HG02588 (cell line): ENCODE results near the gene SYNGR2.
"Not testable (repeated sequence)": the region's sequence is repeated elsewhere in the genome, so short reads cannot be mapped to it uniquely, and the experiment has no call there.

Experiments used
- ATAC-seq: cut with Tn5 transposase; IDR thresholded peaks from one replicate; pipeline ENCODE4 v1.9.1; 2021; ENCODE audit warnings: mild to moderate bottlenecking, moderate library complexity; ENCODE audit not compliant: unreplicated experiment

The SYNGR2 gene

GRCh38 chr17:78129351-78130089 is 38.9 kb upstream of the SYNGR2 start:
- ATAC-seq: no peak

DNA sequence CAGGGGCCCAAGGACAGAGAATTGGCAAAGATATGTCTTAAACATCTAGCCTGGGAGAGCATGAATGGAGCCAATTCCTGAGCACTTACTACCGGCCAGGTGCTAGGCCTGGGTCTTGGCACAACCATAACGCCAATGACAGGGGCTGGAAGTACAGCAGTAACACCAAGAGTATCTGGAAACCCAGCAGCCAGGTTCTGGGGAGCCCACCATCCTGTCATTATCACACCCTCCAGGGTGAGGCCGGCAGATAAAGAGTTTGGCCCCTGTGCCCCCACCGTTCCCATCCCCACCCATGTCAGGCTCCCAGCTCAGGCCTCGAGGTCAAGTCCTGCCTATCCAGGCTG is 38.3 kb upstream of the SYNGR2 start:
- ATAC-seq: no peak

- no peak for ATAC-seq
Measured at GRCh38 chr17:78130437-78131101, 37.8 kb upstream of the SYNGR2 start, which contains the start of gene TMC8. TMC8 (plus strand) TSS chr17:78130771; CDS start chr17:78131589, 818 bp downstream.

DNA sequence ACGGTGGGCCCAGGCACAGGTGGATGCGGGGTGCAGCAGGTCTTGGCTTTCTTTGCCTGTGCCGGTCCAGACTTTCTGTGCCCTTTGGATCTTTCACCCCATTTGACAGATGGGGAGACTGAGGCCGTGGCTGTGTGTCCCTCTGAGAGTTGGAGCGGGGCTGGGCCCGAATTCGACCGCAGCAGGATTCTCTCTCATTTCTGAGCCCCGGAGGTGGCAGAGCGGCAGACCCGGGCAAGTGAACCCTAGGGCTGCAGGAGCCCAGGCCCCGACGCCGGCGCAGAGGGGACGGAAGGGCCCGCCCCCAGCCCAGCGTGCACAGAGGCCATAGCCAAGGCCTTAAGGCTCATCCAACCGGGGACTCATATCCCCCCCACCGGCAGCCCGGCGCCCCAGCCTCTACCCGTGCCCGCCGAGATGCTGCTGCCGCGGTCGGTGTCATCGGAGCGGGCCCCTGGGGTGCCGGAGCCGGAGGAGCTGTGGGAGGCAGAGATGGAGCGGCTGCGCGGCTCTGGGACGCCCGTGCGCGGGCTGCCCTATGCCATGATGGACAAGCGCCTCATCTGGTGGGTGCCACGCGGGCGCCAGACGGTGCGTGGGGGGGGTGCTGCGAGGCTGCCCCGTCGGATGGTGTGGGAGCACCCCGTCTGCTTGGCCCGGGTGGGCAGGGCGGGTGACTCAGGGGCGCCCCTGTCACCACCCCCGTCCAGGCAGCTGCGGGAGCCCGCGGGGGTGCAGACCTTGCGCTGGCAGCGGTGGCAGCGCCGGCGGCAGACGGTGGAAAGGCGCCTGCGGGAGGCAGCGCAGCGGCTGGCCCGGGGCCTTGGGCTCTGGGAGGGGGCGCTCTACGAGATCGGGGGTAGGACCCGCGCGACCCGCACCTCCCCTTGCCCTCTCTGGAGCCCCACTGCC is 37.0 kb upstream of the SYNGR2 start:
- ATAC-seq: no peak

DNA sequence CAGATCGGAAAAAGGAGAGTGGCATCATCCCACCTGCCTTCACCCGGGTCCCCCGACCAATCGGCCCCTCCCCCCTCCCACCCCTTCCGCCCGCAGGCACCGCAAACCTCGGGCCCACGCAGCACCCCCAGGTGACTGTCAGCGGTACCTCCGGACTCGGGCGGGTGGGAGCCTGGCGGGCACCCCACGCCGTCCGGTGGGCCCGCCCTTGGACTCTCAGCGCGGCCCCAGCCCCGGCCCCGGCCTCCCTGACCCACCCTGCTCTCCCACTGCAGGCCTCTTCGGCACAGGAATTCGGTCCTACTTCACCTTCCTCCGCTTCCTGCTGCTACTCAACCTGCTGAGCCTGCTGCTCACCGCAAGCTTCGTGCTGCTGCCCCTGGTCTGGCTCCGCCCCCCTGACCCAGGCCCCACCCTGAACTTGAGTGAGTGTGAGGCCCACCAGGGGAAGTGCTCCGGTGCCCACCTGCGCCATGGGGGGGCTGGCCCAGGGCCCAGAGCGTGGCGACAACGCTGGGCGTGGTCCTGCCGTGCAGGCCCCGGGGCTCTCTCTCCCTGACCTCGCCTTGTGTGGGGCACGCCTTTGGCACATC is 36.2 kb upstream of the SYNGR2 start:
- no peak for ATAC-seq

DNA sequence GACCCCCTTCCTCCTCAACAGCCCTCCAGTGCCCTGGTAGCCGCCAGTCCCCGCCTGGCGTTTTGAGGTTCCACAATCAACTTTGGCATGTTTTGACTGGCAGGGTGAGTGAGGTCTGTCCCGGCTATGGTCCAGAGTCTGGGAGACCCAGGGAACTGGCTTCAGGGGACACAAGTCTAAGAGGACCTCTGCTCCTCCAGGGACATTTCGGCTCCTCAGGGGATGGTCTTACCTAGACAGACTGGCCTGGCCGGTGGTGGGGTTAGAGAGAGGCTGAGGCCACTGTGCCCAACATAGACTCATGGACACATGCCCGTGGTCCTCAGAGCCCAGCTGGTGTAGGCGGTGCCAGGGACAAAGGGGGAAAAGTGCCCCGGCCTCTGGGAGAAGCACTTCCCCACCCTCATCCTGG is 35.6 kb upstream of the SYNGR2 start:
- no peak for ATAC-seq

GRCh38 chr17:78133179-78133951 is 35.0 kb upstream of the SYNGR2 start:
- ATAC-seq: no peak

GRCh38 chr17:78133971-78134898 is 34.1 kb upstream of the SYNGR2 start:
- ATAC-seq: no peak

DNA sequence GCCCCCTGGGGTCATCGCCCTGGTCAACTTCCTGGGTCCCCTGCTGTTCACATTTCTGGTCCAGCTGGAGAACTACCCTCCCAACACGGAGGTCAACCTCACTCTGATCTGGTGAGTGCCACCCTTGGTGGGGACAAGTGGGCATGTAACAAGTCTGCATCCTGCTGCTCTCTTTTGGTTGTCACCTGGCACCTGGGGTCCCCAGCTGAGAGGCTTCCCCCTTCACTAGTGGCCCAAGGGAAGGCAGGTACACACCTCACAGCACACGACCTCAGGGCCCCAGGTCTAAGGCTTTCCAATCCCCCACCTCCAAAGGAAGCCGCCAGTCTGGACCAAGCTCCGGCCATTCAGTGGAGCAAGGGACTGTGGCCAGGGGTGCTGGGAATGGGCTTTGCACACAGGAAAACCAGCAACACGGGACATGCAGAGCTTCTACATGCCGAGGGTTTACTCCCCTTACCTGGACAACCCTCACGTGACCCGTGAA is 33.4 kb upstream of the SYNGR2 start:
- ATAC-seq: no peak

DNA sequence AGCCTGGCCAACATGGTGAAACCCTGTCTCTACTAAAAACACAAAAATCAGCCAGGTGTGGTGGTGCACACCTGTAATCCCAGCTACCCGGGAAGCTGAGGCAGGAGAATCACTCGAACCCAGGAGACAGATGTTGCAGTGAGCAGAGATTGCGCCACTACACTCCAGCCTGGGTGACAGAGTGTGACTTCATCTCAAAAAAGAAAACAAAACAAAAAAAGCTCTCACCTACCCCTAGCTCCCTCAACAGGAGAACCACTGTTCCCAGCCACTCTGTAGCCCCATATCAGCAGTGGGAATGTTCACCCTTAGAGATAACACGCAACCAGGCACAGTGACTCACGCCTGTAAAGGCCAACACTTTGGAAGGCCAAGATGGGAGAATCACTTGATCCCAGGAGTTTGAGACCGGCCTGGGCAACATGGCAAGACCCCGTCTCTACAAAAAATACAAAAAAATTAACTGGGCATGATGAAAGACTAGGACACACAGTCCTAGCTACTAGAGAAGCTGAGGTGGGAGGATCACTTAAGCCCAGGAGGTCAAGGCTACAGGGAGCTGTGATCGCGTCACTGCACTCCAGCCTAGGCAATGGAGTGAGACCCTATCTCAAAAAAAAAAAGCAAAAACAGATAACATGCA is 32.4 kb upstream of the SYNGR2 start:
- ATAC-seq: no peak

DNA sequence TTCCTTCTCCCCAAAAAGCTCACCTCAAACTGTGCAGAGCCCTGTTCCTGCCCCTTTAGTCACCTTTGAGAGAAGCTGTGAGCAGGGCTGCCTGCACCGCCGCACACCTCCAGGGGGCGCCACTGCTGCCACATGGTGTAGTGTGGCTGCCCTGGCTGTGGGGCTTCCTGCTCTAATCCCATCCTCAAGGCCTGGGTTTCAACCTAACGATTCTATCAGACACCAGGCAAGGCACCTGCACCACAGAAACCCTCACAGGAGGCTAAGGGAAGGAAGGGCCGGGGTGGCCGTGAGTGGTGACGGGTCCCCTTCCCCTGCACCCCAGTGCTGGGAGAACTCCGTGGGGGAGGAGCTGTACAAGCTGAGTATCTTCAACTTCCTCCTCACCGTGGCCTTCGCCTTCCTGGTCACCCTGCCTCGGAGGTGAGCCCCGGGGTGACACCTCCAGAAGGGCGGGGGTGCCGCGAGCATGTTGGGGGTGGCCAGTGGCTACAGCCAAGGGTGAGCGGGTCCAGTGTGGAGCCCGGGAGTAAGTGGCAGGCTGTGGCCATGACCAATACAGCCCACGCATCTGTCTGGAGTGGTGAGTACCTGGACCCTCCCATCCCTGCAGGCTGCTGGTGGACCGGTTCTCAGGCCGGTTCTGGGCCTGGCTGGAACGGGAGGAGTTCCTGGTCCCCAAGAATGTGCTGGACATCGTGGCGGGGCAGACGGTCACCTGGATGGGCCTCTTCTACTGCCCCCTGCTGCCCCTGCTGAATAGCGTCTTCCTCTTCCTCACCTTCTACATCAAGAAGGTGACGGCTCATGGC is 30.8 kb upstream of the SYNGR2 start:
- ATAC-seq: no peak

- no peak for ATAC-seq
Measured at GRCh38 chr17:78138204-78139060, 29.9 kb upstream of the SYNGR2 start.

DNA sequence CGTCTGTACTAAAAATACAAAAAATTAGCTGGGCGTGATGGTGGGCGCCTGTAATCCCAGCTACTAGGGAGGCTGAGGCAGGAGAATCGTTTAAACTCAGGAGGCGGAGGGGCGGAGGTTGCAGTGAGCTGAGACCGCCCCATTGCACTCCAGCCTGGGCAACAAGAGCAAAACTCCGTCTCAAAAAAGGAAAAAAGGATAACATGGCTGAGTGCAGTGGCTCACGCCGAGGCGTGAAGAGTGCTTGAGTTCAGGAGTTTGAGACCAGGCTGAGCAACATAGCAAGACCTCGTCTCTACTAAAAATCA is 28.6 kb upstream of the SYNGR2 start:
- not testable (repeated sequence) for ATAC-seq

DNA sequence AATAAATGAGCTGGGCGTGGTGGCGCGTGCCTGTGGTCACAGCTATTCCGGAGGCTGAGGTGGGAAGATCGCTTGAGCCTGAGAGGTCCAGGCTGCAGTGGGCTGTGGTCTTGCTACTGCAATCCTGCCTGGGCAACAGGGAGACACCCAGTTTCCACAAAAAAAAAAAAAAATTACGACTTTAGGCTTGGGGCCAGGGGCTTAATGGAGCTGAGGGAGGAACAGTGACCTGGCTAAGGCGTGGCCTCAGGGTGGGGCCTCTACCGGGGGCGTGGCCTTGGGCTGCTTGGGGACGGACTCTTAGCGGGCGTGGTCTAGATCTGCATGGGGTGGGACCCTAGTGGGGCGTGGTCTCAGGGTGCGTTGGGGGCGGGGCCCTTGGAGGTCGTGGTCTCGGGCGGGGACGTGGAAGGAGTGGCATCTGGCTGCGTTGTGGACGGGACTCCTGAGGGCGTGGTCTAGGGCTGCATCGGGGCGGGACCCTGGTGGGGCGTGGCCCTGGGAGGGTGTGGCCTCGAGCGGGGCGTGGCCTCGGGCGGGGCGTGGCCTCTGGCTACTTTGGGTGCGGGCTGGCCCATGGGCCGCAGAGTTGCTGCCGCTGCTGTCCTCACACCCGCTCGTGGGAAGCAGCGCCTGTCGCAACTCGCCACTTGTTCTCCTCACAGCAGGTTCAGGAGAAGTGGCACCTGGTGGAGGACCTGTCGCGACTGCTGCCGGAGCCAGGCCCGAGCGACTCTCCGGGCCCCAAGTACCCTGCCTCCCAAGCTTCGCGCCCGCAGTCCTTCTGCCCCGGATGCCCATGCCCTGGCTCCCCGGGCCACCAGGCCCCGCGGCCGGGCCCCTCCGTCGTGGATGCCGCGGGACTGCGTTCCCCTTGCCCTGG is 28.0 kb upstream of the SYNGR2 start:
- ATAC-seq: peak; percentile 55

- no peak for ATAC-seq
Measured at GRCh38 chr17:78141437-78142118, 26.8 kb upstream of the SYNGR2 start.
